ENCODE measurements around the gene CEBPZOS. TPM values are rescaled to one million over a fixed set of nuclear protein-coding genes. Genes with fewer than 3 reads are reported as not detected.
"Not testable (repeated sequence)": the region's sequence is repeated elsewhere in the genome, so short reads cannot be mapped to it uniquely, and the experiment has no call there.

Gene CEBPZOS
- total RNA-seq, 1 donor: 21.4 TPM

GRCh38 chr2:37215250-37215649 is 19.0 kb downstream of the CEBPZOS start:
- Histone ChIP-seq H3K9me3 (ENCODE audit: low read depth, low read length) (no peaks in the 10 kb centered on the region), H4K20me1 (ENCODE audit: insufficient read depth, low read length) (no peaks in the 10 kb centered on the region), H3K79me2 (ENCODE audit: insufficient read depth, low read length) (no peaks in the 10 kb centered on the region), H3K4me3 (ENCODE audit: insufficient read depth, low read length) (no peak overlapping the region), H3K36me3 (ENCODE audit: insufficient read depth, low read length) (peaks cover 68% of the 10 kb centered on the region), H3K4me2 (ENCODE audit: insufficient read depth, low read length) (no peak overlapping the region), H3K4me1 (ENCODE audit: insufficient read depth, low read length) (peaks cover 6% of the 10 kb centered on the region), H3K27ac (ENCODE audit: low read depth, low read length) (peak overlapping the region; percentile 50), H3K27me3 (ENCODE audit: insufficient read depth, low read length) (no peaks in the 10 kb centered on the region), H2AFZ (ENCODE audit: low read length) (no peak overlapping the region)
- no peak for DNase-seq (ENCODE audit: insufficient read length, low spot score, missing footprints)
- TF ChIP-seq CTCF (IDR thresholded peaks at IDR 0.05; ENCODE audit: extremely low read depth, low read depth, low read length): no peak

GRCh38 chr2:37219046-37219445 is 22.8 kb downstream of the CEBPZOS start:
- Histone ChIP-seq H3K27me3 (ENCODE audit: insufficient read depth, low read length) (no peaks in the 10 kb centered on the region), H3K4me3 (ENCODE audit: insufficient read depth, low read length) (no peak overlapping the region), H2AFZ (ENCODE audit: low read length) (no peak overlapping the region), H3K9me3 (ENCODE audit: low read depth, low read length) (no peaks in the 10 kb centered on the region), H3K27ac (ENCODE audit: low read depth, low read length) (no peak overlapping the region), H3K79me2 (ENCODE audit: insufficient read depth, low read length) (peaks cover 11% of the 10 kb centered on the region), H4K20me1 (ENCODE audit: insufficient read depth, low read length) (no peaks in the 10 kb centered on the region), H3K4me1 (ENCODE audit: insufficient read depth, low read length) (peaks cover 4% of the 10 kb centered on the region), H3K4me2 (ENCODE audit: insufficient read depth, low read length) (no peak overlapping the region), H3K36me3 (ENCODE audit: insufficient read depth, low read length) (peaks cover 59% of the 10 kb centered on the region)
- no peak for DNase-seq (ENCODE audit: insufficient read length, low spot score, missing footprints)
- TF ChIP-seq CTCF (IDR thresholded peaks at IDR 0.05; ENCODE audit: extremely low read depth, low read depth, low read length): no peak

GRCh38 chr2:37223131-37223530 is 26.8 kb downstream of the CEBPZOS start:
- H3K4me2 ChIP-seq (ENCODE audit: insufficient read depth, low read length): no peak overlapping the region
- no peak for DNase-seq (ENCODE audit: insufficient read length, low spot score, missing footprints)
- no peak for TF ChIP-seq CTCF (IDR thresholded peaks at IDR 0.05; ENCODE audit: extremely low read depth, low read depth, low read length)
- no peak overlapping the region for H3K4me3 ChIP-seq (ENCODE audit: insufficient read depth, low read length)
- no peak overlapping the region for H2AFZ ChIP-seq (ENCODE audit: low read length)
- no peaks in the 10 kb centered on the region for H3K9me3 ChIP-seq (ENCODE audit: low read depth, low read length)
- H3K36me3 ChIP-seq (ENCODE audit: insufficient read depth, low read length): peaks cover 57% of the 10 kb centered on the region
- H4K20me1 ChIP-seq (ENCODE audit: insufficient read depth, low read length): peaks cover 10% of the 10 kb centered on the region
- peaks cover 44% of the 10 kb centered on the region for H3K79me2 ChIP-seq (ENCODE audit: insufficient read depth, low read length)
- H3K27ac ChIP-seq (ENCODE audit: low read depth, low read length): no peak overlapping the region
- no peaks in the 10 kb centered on the region for H3K27me3 ChIP-seq (ENCODE audit: insufficient read depth, low read length)
- H3K4me1 ChIP-seq (ENCODE audit: insufficient read depth, low read length): no peaks in the 10 kb centered on the region

GRCh38 chr2:37224063-37224462 is 27.8 kb downstream of the CEBPZOS start:
- Histone ChIP-seq H3K4me1 (ENCODE audit: insufficient read depth, low read length) (no peaks in the 10 kb centered on the region), H4K20me1 (ENCODE audit: insufficient read depth, low read length) (peaks cover 17% of the 10 kb centered on the region), H3K9me3 (ENCODE audit: low read depth, low read length) (no peaks in the 10 kb centered on the region), H3K79me2 (ENCODE audit: insufficient read depth, low read length) (peaks cover 53% of the 10 kb centered on the region), H3K36me3 (ENCODE audit: insufficient read depth, low read length) (peaks cover 55% of the 10 kb centered on the region), H2AFZ (ENCODE audit: low read length) (no peak overlapping the region), H3K27ac (ENCODE audit: low read depth, low read length) (no peak overlapping the region), H3K27me3 (ENCODE audit: insufficient read depth, low read length) (no peaks in the 10 kb centered on the region), H3K4me2 (ENCODE audit: insufficient read depth, low read length) (no peak overlapping the region), H3K4me3 (ENCODE audit: insufficient read depth, low read length) (no peak overlapping the region)
- TF ChIP-seq CTCF (IDR thresholded peaks at IDR 0.05; ENCODE audit: extremely low read depth, low read depth, low read length): no peak
- no peak for DNase-seq (ENCODE audit: insufficient read length, low spot score, missing footprints)

GRCh38 chr2:37225129-37225528 is 28.8 kb downstream of the CEBPZOS start:
- H3K9me3 ChIP-seq (ENCODE audit: low read depth, low read length); H2AFZ ChIP-seq (ENCODE audit: low read length); H3K27ac ChIP-seq (ENCODE audit: low read depth, low read length); H3K4me3 ChIP-seq (ENCODE audit: insufficient read depth, low read length); H3K4me1 ChIP-seq (ENCODE audit: insufficient read depth, low read length); H3K27me3 ChIP-seq (ENCODE audit: insufficient read depth, low read length); H3K4me2 ChIP-seq (ENCODE audit: insufficient read depth, low read length); DNase-seq (ENCODE audit: insufficient read length, low spot score, missing footprints): not testable (repeated sequence)
- H3K36me3 ChIP-seq (ENCODE audit: insufficient read depth, low read length): peaks cover 48% of the 10 kb centered on the region
- H4K20me1 ChIP-seq (ENCODE audit: insufficient read depth, low read length): peaks cover 25% of the 10 kb centered on the region
- H3K79me2 ChIP-seq (ENCODE audit: insufficient read depth, low read length): peaks cover 64% of the 10 kb centered on the region

Data from osteoblast (primary cell).